Heart right ventricle (tissue), 16 donors: ENCODE measurements around the gene PSTPIP1. TPM values are rescaled to one million over a fixed set of nuclear protein-coding genes. Genes with fewer than 3 reads are reported as not detected.

Experiments
- ATAC-seq, 8 donors: fragments of 200-7000 bp; cut with Tn5 transposase; one replicate each; pipeline ENCODE4 v1.9.1; 2020; ENCODE audit warnings: mild to moderate bottlenecking in 8 of 8, moderate library complexity in 8 of 8, moderate number of reproducible peaks in 1 of 8
- DNase-seq, 2 donors: peaks; one replicate each; pipeline ENCODE4 v3.0.0-alpha.2; 2020
- H3K27ac ChIP-seq, 10 donors: fragments of 200-600 bp; sonication (generic) in 2 of 10; one replicate each; pipeline versions ENCODE4 v1.5.0 to v1.8.0; 2020 to 2022; ENCODE audit warnings: mild to moderate bottlenecking in 3 of 10
- H3K27me3 ChIP-seq, 7 donors: fragments of 200-600 bp; one replicate each; pipeline ENCODE4 v1.8.0; 2021 to 2022; ENCODE audit warnings: mild to moderate bottlenecking in 2 of 7
- H3K36me3 ChIP-seq, 9 donors: fragments of 200-600 bp; sonication (generic) in 1 of 9; one replicate each; pipeline versions ENCODE4 v1.5.0 to v1.8.0; 2020 to 2022; ENCODE audit warnings: mild to moderate bottlenecking in 2 of 9
- H3K4me1 ChIP-seq, 9 donors: fragments of 200-600 bp; sonication (generic) in 1 of 9; one replicate each; pipeline versions ENCODE4 v1.5.0 to v1.8.0; 2020 to 2022; ENCODE audit warnings: mild to moderate bottlenecking in 4 of 9
- H3K4me3 ChIP-seq, 10 donors: fragments of 200-600 bp; sonication (generic) in 2 of 10; one replicate each; pipeline versions ENCODE4 v1.5.0 to v1.8.0; 2020 to 2022; ENCODE audit warnings: mild to moderate bottlenecking in 7 of 10, moderate library complexity in 2 of 10
- H3K9me3 ChIP-seq, 11 donors: fragments of 200-600 bp in 10 of 11; sonication (generic) in 2 of 11; one replicate each; pipeline versions ENCODE4 v1.5.0 to v1.8.0; 2013 to 2022; ENCODE audit warnings: mild to moderate bottlenecking in 2 of 11, control low read depth in 1 of 11, moderate library complexity in 1 of 11
- CTCF ChIP-seq, 9 donors: fragments of 200-600 bp; sonication (generic) in 2 of 9; IDR thresholded peaks; one replicate each; pipeline versions ENCODE4 v1.5.0 to v1.8.0; 2021 to 2022; ENCODE audit warnings: antibody characterized with exemption in 9 of 9, mild to moderate bottlenecking in 5 of 9, moderate library complexity in 1 of 9
- WGBS, 2 donors: extraction: QIAGEN DNeasy Blood & Tissue Kit; methylation state at CpG; one replicate each; pipeline ENCODE4 v1.1.7; 2013; ENCODE audit warnings: inconsistent platforms in 1 of 2; 5-methylcytosine and 5-hydroxymethylcytosine counted together
- intact Hi-C, 10 donors: fragments of 100-400 bp; cut with DNase I; formaldehyde crosslinking; loops; one replicate each; pipeline versions ENCODE4 v1.11.1 to v1.14.2; 2022
- polyA plus RNA-seq, 2 donors: library from polyadenylated mRNA; stranded (reverse); fragments of 200-250 nt; gene quantifications; one replicate each; pipeline ENCODE4 v1.2.3, GENCODE V29; 2013
- total RNA-seq, 10 donors: library from RNA; stranded (reverse); fragmentation: NEBNext Ultra II Directional in 3 of 10; extraction: Animal tissue kit (Norgen Biotek cat#: 25700) in 3 of 10; gene quantifications; one replicate each; pipeline versions ENCODE4 v1.2.1 to v1.2.4, GENCODE V29; 2021 to 2023
- donor health status: Arrhythmogenic right ventricular cardiomyopathy.
- donor health status: ischemic (EF 13 %, LVEDD 7.1; RV severe dilation, severe dysfunction).
- donor health status: healthy with polysubstance abuse.
- donor health status: DM: no; HTN: yes; CAD: no.
- donor health status: DM: no; HTN: no; CAD: no.
- donor health status: ischemic (EF 25% LVEDD 6.9; RV normal size, moderate dysfunction).
- donor health status: ischemic (EF 25% LVEDD 5.7; RV mildly dilated, moderate dysfunction).
- donor health status: healthy.
- donor health status: DM: yes; HTN: yes; CAD: no.
- donor health status: Ischemic cardiomyopathy.
- donor health status: ischemic (EF 35%, LVEDD 5.7; RV mildly dilated, moderate dysfunction).
- donor health status: nonischemic (EF 11% LVEDD 7.7; RV severe dilation, severe dysfunction).
- donor health status: DM: yes; HTN: yes; CAD: no.
- donor health status: PGD.
- donor health status: ischemic (EF 29% LVEDD 5.4; RV normal size, mild dysfunction).
- donor health status: nonischemic (EF 23%, LVEDD 6.1; RV moderate dilation, normal function).

Gene PSTPIP1
- total and polyA plus RNA-seq, 12 donors, result 1.3 to 10.4 (median 2.9) TPM; not detected in 1

- peaks cover 2 to 43% (median 29%) of the 10 kb centered on the region in 9 donors for H3K4me1 ChIP-seq
- 96 to 98% methylated on average over 1 of the region's 1 CpG for WGBS, 2 donors
- no peak for DNase-seq
- no peak for ATAC-seq
- no peaks in the 10 kb centered on the region for H3K27me3 ChIP-seq
- no peak overlapping the region for H3K4me3 ChIP-seq
- intact Hi-C loops, result loop anchor here in 1 of 10 donors (10.0 kb wide), 1 partner anchor 136 kb away; no protein-coding TSS in a partner anchor
- no peak overlapping the region for H3K27ac ChIP-seq
- H3K36me3 ChIP-seq, result no peaks in the 10 kb centered on the region
- TF ChIP-seq CTCF (IDR thresholded peaks at IDR 0.05), result no peak
- H3K9me3 ChIP-seq, result no peaks in the 10 kb centered on the region
Measured at GRCh38 chr15:76968306-76968705, 26.6 kb upstream of the PSTPIP1 start.

GRCh38 chr15:76972389-76973361 is 22.3 kb upstream of the PSTPIP1 start:
- Histone ChIP-seq H3K27ac (peak overlapping the region; percentile 2 to 83 (median 58)), H3K36me3 (no peaks in the 10 kb centered on the region), H3K4me1 (peaks cover 5 to 28% (median 15%) of the 10 kb centered on the region in 9 donors), H3K9me3 (peaks cover 0 to 1% (median 0%) of the 10 kb centered on the region in 11 donors), H3K4me3 (peak overlapping the region in 9 of 10 donors; percentile 1 to 45 (median 29)), H3K27me3 (no peaks in the 10 kb centered on the region)
- intact Hi-C loops, result loop anchor here in 4 of 10 donors (5.0 to 10.0 kb wide), 3 partner anchors 45 to 52 kb away; no protein-coding TSS in a partner anchor
- peak; percentile 71 to 92 (median 81) for ATAC-seq
- 18 to 23% methylated on average over 21 of the region's 21 CpGs for WGBS, 2 donors
- TF ChIP-seq CTCF (IDR thresholded peaks at IDR 0.05), result no peak
- DNase-seq, result peak in 1 of 2 donors; percentile 56

GRCh38 chr15:76973362-76973743 is 21.6 kb upstream of the PSTPIP1 start:
- peak in 1 of 2 donors; percentile 63 for DNase-seq
- Histone ChIP-seq H3K27me3 (no peaks in the 10 kb centered on the region), H3K4me1 (peaks cover 5 to 28% (median 15%) of the 10 kb centered on the region in 9 donors), H3K4me3 (peak overlapping the region in 5 of 10 donors; percentile 7 to 45 (median 39)), H3K27ac (peak overlapping the region in 7 of 10 donors; percentile 24 to 83 (median 68)), H3K9me3 (peaks cover 0 to 8% (median 0%) of the 10 kb centered on the region in 11 donors), H3K36me3 (no peaks in the 10 kb centered on the region)
- intact Hi-C loops, result loop anchor here in 4 of 10 donors (5.0 to 10.0 kb wide), 3 partner anchors 44 to 51 kb away; no protein-coding TSS in a partner anchor
- peak; percentile 32 to 87 (median 70) for ATAC-seq
- 29 to 38% methylated on average over 4 of the region's 4 CpGs for WGBS, 2 donors
- peak; percentile 14 to 77 (median 59) for TF ChIP-seq CTCF (IDR thresholded peaks at IDR 0.05)

GRCh38 chr15:76973906-76974305 is 21.0 kb upstream of the PSTPIP1 start:
- DNase-seq (no peak), ATAC-seq (peak in 3 of 8 donors; percentile 4 to 36 (median 12))
- Histone ChIP-seq H3K27ac (peak overlapping the region in 1 of 10 donors; percentile 83), H3K4me3 (peak overlapping the region in 1 of 10 donors; percentile 45), H3K9me3 (peaks cover 0 to 12% (median 0%) of the 10 kb centered on the region in 11 donors), H3K4me1 (peaks cover 5 to 28% (median 15%) of the 10 kb centered on the region in 9 donors), H3K27me3 (no peaks in the 10 kb centered on the region), H3K36me3 (no peaks in the 10 kb centered on the region)
- no peak for TF ChIP-seq CTCF (IDR thresholded peaks at IDR 0.05)
- 91 to 100% methylated on average over 2 of the region's 2 CpGs for WGBS, 2 donors
- intact Hi-C loops, result loop anchor here in 4 of 10 donors (5.0 to 10.0 kb wide), 3 partner anchors 43 to 51 kb away; no protein-coding TSS in a partner anchor
